GM19025 (cell line): ENCODE measurements around the gene PPP3R1.

Experiments used
- ATAC-seq: cut with Tn5 transposase; IDR thresholded peaks from one replicate; pipeline ENCODE4 v1.9.1; 2021; ENCODE audit warnings: mild to moderate bottlenecking, low read depth, moderate library complexity; ENCODE audit not compliant: unreplicated experiment

PPP3R1 gene

GRCh38 chr2:68263632-68264031, 11.3 kb upstream of the PPP3R1 start:
- ATAC-seq, result no peak

- no peak for ATAC-seq
Observed at GRCh38 chr2:68258851-68259250, 6.5 kb upstream of the PPP3R1 start.

DNA sequence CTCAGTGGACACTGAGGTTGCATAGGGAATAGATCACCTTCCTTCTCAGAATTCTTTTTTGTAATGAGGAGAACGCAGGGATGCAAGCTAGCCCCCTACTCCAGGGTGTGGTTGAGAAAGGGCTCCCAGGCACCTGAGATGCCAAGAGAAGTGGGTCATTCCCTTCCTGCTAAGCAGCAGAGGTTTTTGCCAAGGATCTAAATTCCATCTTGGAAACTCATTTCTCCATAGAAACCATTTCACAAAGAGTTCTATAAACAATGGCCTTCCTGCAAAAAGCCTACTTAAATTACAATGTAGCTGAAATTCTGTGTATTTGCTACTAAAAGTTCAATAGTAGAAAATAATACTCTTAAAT, 3.7 kb upstream of the PPP3R1 start:
- ATAC-seq, result no peak

GRCh38 chr2:68253219-68254068, 1.1 kb upstream of the PPP3R1 start:
- ATAC-seq, result no peak

DNA sequence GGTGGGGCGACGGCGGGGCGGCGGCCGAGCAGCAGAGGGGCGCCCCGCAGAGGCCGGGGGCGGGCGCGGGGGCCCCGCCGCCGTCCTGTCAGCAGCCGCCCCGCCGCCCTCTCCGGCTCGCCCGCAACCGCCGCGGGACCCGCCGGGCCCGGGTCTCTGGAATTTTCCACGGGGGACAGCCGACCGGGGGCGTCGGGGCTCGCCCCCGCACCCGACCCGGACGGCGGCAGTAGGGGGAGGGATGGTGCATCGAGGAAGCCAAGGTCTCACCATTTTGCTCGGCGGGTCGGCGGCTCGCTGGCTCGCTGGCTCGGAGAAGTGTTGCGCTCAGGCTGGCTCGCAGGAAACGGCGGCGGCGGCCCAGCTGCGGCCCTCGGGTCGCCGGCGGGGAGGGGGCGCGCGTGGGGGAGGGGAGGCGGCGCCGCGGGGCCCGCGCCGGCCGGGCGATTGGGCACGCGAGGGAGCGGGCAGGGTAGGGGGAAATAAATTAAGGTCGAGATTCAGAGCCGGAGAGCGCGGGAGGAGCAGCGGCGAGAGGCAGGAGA, 405 bp downstream of the PPP3R1 start:
- peak; percentile 4 for ATAC-seq

GRCh38 chr2:68251187-68251854, 1.0 kb downstream of the PPP3R1 start:
- peak; percentile 35 for ATAC-seq

DNA sequence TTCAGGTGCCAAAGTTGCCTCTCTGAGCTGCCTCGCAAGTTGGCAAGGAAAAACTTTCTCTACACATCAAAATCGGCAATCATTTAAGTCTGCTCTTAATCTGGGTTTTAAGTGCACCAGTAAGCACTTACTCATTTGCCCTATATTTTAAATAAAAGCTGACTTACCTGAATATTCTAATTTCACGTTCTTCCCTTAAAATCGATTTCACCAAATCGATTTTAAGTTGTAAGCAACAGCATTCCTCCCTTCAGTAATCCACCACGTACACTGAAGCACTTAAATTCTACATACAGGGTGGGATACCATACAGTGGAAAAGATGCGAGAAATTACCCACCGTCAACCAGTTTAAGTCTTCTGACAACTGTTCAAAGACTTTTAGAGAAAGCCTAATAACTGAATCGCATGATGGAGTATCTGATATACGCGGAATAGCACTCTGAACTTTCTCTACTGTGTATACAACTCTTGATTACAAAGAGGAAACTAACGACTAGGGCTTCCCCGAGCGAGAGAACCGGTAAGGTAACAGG, 1.6 kb downstream of the PPP3R1 start:
- ATAC-seq, result no peak

- no peak for ATAC-seq
Observed at GRCh38 chr2:68250196-68250595, 2.1 kb downstream of the PPP3R1 start.

DNA sequence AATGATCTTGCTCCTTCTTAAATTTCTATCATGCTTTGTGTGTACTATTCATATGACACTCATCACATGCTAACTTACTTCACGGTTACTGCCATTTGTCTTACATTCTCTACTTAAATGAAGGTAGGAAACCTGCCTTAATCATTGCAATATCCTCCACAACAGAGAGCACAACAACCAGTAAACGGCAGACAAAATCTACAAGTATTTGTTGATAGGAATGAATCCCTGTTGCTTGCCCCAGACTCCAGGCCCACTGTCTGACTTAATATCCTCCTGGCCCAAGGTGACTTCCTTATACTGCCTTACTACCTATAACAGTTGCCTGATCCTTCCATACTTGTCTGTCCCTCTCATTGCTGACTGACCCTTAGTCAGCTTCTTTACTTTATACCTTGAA, 3.5 kb downstream of the PPP3R1 start:
- no peak for ATAC-seq

DNA sequence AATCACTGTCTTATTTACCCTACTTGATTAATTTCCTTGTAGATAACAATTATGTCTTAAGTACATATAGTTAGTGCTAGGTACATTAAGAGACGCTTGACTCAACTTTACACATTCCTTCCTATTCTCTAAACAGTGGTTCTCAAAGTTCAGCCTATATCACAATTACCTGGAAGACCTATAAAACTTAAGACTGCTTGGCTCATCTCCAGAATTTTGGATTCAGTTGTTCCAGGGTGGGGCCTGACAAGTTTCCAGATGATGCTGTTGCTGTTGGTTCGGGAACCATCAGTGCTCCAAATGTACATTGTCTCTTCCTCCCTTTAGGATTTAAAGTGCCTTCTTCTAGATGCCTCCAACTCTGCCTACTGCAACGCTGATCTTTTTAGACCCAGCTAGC, 4.0 kb downstream of the PPP3R1 start:
- ATAC-seq, result no peak

- ATAC-seq, result no peak
Observed at GRCh38 chr2:68246396-68246795, 5.9 kb downstream of the PPP3R1 start.

DNA sequence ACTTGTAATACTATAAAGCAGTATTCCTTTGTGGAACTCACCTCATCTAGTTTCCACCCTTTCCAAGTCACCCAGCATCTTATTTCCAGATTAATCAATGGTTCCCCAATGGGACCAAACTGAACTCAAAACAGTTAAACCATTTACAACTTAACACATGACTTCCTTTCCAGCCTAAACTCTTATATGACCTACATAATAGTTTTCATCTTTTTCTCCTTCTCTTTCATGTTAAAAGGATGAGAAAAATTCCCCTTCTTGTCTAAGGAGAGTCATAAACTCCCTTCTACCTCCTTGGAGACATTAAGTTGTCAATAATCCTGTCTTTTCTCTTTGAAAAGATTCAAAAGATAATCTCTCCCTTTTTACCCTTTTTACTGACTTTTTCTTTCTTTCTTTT, 6.7 kb downstream of the PPP3R1 start:
- no peak for ATAC-seq

DNA sequence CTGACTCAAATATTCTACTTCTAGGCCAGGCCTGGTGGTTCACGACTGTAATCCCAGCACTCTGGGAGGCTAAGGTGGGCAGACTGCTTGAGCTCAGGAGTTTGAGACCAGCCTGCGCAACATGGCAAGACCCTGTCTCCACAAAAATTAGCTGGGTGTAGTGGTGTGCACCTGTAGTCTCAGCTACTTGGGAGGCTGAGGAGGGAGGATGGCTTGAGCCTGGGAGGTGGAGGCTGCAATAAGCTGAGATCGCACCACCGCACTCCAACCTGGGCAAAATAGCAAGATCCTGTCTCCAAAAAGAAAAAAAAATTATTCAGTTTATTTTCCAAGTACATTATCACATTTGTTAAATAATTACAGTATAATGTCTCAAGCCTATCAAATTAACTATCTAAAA, 7.3 kb downstream of the PPP3R1 start:
- no peak for ATAC-seq

DNA sequence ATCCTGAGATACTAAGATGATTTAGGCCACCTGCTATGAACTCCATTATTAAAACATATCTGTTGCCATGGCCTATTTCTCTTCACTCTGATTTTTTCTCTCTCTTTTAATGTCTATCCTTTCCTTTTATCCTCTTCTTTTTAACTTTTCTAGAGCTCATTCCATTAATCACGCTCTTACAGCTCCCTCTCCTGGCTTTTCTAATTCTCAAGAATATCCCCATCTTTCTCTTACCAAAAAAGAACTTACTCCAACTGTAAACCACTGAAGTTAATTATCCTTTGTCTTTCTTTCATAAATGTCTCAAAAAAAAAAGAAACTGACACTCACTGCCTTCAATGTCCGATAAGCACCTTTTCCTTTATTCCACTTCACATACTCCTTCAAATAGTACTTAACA, 7.9 kb downstream of the PPP3R1 start:
- no peak for ATAC-seq

GRCh38 chr2:68241732-68242131, 10.6 kb downstream of the PPP3R1 start:
- ATAC-seq, result no peak

DNA sequence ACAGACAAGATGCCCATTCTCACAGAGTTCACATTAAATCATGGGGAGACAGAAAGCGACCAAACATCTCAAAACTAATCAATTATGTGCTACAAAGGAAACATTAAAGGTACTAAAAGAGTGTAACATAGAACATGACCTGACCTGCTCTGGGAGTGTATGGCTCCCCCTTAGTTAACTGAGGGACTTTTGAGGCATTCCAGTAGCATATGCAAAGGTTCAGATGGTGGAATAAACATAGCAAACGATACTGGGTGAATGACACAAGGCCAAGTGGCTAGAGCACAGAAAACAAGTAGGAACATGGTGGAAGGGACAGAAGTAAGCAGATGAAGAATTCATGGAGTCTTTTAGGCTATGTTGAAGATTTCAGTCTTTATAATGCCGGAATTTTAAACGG, 11.9 kb downstream of the PPP3R1 start:
- no peak for ATAC-seq

GRCh38 chr2:68238955-68239822, 13.1 kb downstream of the PPP3R1 start:
- ATAC-seq, result no peak

DNA sequence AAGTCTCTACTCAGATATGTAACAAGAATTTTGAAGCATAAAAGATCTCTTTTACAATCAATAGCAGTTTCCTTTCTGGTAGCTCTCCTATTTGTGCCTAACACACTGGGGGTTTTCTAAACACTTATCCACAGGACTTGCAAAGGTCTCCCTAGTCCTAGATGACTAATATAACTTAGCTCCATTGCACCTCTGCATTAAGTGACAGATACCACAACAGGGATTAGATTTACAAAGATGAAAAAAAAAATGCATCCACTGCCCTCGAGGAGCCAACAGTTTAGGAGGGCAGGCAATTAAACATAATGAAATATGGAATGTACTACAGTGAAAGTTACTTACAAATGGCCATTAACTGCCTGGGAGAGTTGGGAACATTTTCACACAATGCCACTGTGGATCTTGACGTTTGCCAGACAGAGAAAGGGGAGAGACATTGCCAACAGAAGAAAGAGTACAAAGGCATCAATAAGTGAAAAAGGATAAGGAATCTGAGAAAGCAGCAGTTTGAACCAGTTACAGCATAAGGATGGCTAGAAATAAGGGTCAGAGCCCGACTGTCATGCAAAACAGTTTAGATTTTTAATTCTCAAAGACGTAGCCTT, 14.3 kb downstream of the PPP3R1 start:
- no peak for ATAC-seq

- no peak for ATAC-seq
Observed at GRCh38 chr2:68237404-68237803, 14.9 kb downstream of the PPP3R1 start.

- ATAC-seq, result no peak
Observed at GRCh38 chr2:68236876-68237275, 15.5 kb downstream of the PPP3R1 start.
